ENCODE data around the gene PNPLA6. TPM values are rescaled to one million over a fixed set of nuclear protein-coding genes. Genes with fewer than 3 reads are reported as not detected.

Gene PNPLA6
- total and polyA plus RNA-seq, 9 of the 15 experiments (the other 6 are each of a cell fraction or from before 2014, with no cell fraction given): 0.07 to 30.2 (median 8.3) TPM

DNA sequence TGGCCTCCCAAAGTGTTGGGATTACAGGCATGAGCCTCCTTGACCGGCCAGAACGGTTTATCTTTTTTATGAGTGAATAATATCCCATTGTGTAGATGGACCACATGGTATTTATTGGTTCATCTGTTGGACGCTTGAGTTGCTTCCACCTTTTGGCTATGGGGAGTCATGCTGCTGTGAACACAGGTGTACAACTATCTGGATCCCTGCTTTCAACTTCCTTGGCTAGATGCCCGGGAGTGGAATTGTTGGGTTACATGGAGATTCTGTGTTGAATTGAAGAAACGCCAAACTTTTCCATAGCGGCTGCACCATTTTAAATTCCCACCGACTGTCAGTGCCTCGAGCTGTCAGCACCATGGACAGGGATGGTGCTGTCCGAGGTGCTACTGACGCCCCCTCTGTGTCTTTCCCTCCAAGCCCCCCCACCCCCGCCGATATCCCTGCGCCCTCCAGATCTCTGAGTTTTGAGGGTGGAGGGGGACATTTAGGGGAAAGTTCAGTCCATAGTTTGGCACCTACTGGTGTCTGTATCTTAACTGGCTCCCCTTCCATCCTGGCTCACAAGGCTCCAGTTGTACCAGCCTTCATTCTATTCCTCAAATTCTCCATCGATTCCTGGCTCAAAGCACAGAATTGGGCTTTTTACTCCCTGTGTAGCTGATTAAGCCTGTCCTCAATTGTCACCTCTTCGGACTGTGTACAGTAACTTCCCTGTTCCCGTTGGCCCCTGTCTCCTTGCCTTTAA lies 27.3 kb downstream of the PNPLA6 start (continued):
- TF ChIP-seq SIX5 (IDR thresholded peaks at IDR 0.05; ENCODE audit: borderline replicate concordance in 1 of 2, insufficient read depth in 1 of 2, low read depth in 1 of 2, low read length in 2 of 2): no peak
- TF ChIP-seq, protein P1, sequence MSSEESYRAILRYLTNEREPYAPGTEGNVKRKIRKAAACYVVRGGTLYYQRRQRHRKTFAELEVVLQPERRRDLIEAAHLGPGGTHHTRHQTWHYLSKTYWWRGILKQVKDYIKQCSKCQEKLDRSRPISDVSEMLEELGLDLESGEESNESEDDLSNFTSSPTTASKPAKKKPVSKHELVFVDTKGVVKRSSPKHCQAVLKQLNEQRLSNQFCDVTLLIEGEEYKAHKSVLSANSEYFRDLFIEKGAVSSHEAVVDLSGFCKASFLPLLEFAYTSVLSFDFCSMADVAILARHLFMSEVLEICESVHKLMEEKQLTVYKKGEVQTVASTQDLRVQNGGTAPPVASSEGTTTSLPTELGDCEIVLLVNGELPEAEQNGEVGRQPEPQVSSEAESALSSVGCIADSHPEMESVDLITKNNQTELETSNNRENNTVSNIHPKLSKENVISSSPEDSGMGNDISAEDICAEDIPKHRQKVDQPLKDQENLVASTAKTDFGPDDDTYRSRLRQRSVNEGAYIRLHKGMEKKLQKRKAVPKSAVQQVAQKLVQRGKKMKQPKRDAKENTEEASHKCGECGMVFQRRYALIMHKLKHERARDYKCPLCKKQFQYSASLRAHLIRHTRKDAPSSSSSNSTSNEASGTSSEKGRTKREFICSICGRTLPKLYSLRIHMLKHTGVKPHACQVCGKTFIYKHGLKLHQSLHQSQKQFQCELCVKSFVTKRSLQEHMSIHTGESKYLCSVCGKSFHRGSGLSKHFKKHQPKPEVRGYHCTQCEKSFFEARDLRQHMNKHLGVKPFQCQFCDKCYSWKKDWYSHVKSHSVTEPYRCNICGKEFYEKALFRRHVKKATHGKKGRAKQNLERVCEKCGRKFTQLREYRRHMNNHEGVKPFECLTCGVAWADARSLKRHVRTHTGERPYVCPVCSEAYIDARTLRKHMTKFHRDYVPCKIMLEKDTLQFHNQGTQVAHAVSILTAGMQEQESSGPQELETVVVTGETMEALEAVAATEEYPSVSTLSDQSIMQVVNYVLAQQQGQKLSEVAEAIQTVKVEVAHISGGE (CRISPR knock-in tag; IDR thresholded peaks at IDR 0.05): peak in 1 of 3 experiments; percentile 82; a peak in 2 of 6 replicates
- no peak for TF ChIP-seq ZNF165 (CRISPR knock-in tag; IDR thresholded peaks at IDR 0.05; ENCODE audit: borderline replicate concordance)
- TF ChIP-seq, protein P2, sequence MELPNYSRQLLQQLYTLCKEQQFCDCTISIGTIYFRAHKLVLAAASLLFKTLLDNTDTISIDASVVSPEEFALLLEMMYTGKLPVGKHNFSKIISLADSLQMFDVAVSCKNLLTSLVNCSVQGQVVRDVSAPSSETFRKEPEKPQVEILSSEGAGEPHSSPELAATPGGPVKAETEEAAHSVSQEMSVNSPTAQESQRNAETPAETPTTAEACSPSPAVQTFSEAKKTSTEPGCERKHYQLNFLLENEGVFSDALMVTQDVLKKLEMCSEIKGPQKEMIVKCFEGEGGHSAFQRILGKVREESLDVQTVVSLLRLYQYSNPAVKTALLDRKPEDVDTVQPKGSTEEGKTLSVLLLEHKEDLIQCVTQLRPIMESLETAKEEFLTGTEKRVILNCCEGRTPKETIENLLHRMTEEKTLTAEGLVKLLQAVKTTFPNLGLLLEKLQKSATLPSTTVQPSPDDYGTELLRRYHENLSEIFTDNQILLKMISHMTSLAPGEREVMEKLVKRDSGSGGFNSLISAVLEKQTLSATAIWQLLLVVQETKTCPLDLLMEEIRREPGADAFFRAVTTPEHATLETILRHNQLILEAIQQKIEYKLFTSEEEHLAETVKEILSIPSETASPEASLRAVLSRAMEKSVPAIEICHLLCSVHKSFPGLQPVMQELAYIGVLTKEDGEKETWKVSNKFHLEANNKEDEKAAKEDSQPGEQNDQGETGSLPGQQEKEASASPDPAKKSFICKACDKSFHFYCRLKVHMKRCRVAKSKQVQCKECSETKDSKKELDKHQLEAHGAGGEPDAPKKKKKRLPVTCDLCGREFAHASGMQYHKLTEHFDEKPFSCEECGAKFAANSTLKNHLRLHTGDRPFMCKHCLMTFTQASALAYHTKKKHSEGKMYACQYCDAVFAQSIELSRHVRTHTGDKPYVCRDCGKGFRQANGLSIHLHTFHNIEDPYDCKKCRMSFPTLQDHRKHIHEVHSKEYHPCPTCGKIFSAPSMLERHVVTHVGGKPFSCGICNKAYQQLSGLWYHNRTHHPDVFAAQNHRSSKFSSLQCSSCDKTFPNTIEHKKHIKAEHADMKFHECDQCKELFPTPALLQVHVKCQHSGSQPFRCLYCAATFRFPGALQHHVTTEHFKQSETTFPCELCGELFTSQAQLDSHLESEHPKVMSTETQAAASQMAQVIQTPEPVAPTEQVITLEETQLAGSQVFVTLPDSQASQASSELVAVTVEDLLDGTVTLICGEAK (IDR thresholded peaks at IDR 0.05): peak; percentile 92
- TF ChIP-seq, protein P2 (CRISPR knock-in tag; IDR thresholded peaks at IDR 0.05): peak; percentile 89
- peak; percentile 59; the same call in 1 of the 2 replicates for TF ChIP-seq CEBPG (CRISPR knock-in tag; IDR thresholded peaks at IDR 0.05)
- no peak for TF ChIP-seq CEBPG (tag; conservative IDR thresholded peaks at IDR 0.05 in 1 of 2, IDR thresholded peaks at IDR 0.05 in 1 of 2)
- no peak for TF ChIP-seq POLR2H (tag; IDR thresholded peaks at IDR 0.05; ENCODE audit: low read depth)
- no peak for TF ChIP-seq KDM2B (CRISPR knock-in tag; IDR thresholded peaks at IDR 0.05)
- TF ChIP-seq RNF2 (IDR thresholded peaks at IDR 0.05): no peak
- TF ChIP-seq, protein P3, sequence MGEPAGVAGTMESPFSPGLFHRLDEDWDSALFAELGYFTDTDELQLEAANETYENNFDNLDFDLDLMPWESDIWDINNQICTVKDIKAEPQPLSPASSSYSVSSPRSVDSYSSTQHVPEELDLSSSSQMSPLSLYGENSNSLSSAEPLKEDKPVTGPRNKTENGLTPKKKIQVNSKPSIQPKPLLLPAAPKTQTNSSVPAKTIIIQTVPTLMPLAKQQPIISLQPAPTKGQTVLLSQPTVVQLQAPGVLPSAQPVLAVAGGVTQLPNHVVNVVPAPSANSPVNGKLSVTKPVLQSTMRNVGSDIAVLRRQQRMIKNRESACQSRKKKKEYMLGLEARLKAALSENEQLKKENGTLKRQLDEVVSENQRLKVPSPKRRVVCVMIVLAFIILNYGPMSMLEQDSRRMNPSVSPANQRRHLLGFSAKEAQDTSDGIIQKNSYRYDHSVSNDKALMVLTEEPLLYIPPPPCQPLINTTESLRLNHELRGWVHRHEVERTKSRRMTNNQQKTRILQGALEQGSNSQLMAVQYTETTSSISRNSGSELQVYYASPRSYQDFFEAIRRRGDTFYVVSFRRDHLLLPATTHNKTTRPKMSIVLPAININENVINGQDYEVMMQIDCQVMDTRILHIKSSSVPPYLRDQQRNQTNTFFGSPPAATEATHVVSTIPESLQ (CRISPR knock-in tag; IDR thresholded peaks at IDR 0.05): peak; percentile 100
